Right cardiac atrium (tissue), 5 donors: ENCODE data around the gene BBS5. TPM values are rescaled to one million over a fixed set of nuclear protein-coding genes. Genes with fewer than 3 reads are reported as not detected.
"Not testable (repeated sequence)": the region's sequence is repeated elsewhere in the genome, so short reads cannot be mapped to it uniquely, and the experiment has no call there.

ENCODE experiments used
- ATAC-seq, 2 donors: fragments of 200-7000 bp; cut with Tn5 transposase; one replicate each; pipeline versions ENCODE4 v1.8.0 to v1.9.1; 2020; ENCODE audit warnings: moderate library complexity in 2 of 2, mild to moderate bottlenecking in 1 of 2
- DNase-seq, 3 donors: peaks; one replicate each; pipeline ENCODE4 v3.0.0-alpha.2; 2020
- H3K27ac ChIP-seq: one replicate; pipeline ENCODE4 v1.5.1; 2013; ENCODE audit warnings: mild to moderate bottlenecking, low read length, control low read depth, moderate library complexity
- H3K27me3 ChIP-seq: one replicate; pipeline ENCODE4 v1.6.1; 2013; ENCODE audit not compliant: control insufficient read depth, insufficient read depth
- H3K4me1 ChIP-seq: one replicate; pipeline ENCODE4 v1.6.1; 2013; ENCODE audit warnings: low read length; ENCODE audit not compliant: control insufficient read depth, insufficient read depth
- H3K4me3 ChIP-seq: one replicate; pipeline ENCODE4 v1.5.1; 2013; ENCODE audit warnings: low read length, control low read depth
- H3K9me3 ChIP-seq: one replicate; pipeline ENCODE4 v1.6.1; 2013; ENCODE audit warnings: low read length; ENCODE audit not compliant: control insufficient read depth
- WGBS: extraction: QIAGEN DNeasy Blood & Tissue Kit; methylation state at CpG from one replicate; pipeline ENCODE4 v1.1.7; 2013; 5-methylcytosine and 5-hydroxymethylcytosine counted together
- intact Hi-C, 4 donors: fragments of 100-400 bp; cut with DNase I; formaldehyde crosslinking; loops; one replicate each; pipeline versions ENCODE4 v1.11.0 to v1.14.0; 2022 to 2023
- polyA plus RNA-seq: library from polyadenylated mRNA; stranded (reverse); fragments of 200-250 nt; gene quantifications from one replicate; pipeline ENCODE4 v1.2.3, GENCODE V29; 2013
- total RNA-seq, 4 donors: library from RNA; stranded (reverse); fragmentation: NEBNext Ultra II Directional; extraction: Animal tissue kit (Norgen Biotek cat#: 25700); gene quantifications; one replicate each; pipeline ENCODE4 v1.2.1, GENCODE V29; 2021
- donor health status: healthy with polysubstance abuse.
- donor health status: DM: no; HTN: yes; CAD: no.
- donor health status: DM: no; HTN: no; CAD: no.
- donor health status: DM: no; HTN: yes; CAD: no; lungs with severe emphysema.
- donor health status: DM: yes; HTN: yes; CAD: no.

Gene BBS5
- total and polyA plus RNA-seq, 5 donors = 8.0 to 9.6 (median 8.3) TPM

GRCh38 chr2:169513094-169513493 lies 33.8 kb downstream of the BBS5 start:
- H3K4me3 ChIP-seq = no peak overlapping the region
- H3K27me3 ChIP-seq = no peaks in the 10 kb centered on the region
- intact Hi-C loops = no loop called here
- no peaks in the 10 kb centered on the region for H3K9me3 ChIP-seq
- H3K4me1 ChIP-seq = no peaks in the 10 kb centered on the region
- H3K27ac ChIP-seq = no peak overlapping the region
- no peak for DNase-seq
- 100% methylated on average over 1 of the region's 1 CpG for WGBS
- no peak for ATAC-seq

- Histone ChIP-seq H3K4me3 (no peak overlapping the region), H3K27ac (no peak overlapping the region), H3K9me3 (no peaks in the 10 kb centered on the region), H3K4me1 (no peaks in the 10 kb centered on the region), H3K27me3 (no peaks in the 10 kb centered on the region)
- ATAC-seq (peak; percentile 53 to 67), DNase-seq (no peak)
- WGBS = 54% methylated on average over 3 of the region's 3 CpGs
- intact Hi-C loops = no loop called here
These were observed 34.6 kb downstream of the BBS5 start for GRCh38 chr2:169513926-169514325.

GRCh38 chr2:169514758-169515157 lies 35.5 kb downstream of the BBS5 start:
- H3K27me3 ChIP-seq, DNase-seq, H3K4me1 ChIP-seq, intact Hi-C loops, H3K27ac ChIP-seq, H3K4me3 ChIP-seq, ATAC-seq, H3K9me3 ChIP-seq: not testable (repeated sequence)
- 95% methylated on average over 7 of the region's 7 CpGs for WGBS

GRCh38 chr2:169516488-169516995 lies 37.2 kb downstream of the BBS5 start:
- H3K27ac ChIP-seq, DNase-seq, ATAC-seq, H3K4me3 ChIP-seq, intact Hi-C loops, H3K4me1 ChIP-seq, H3K9me3 ChIP-seq, H3K27me3 ChIP-seq: not testable (repeated sequence)
- 95% methylated on average over 10 of the region's 10 CpGs for WGBS

- Histone ChIP-seq H3K4me1 (no peaks in the 10 kb centered on the region), H3K9me3 (no peaks in the 10 kb centered on the region), H3K4me3 (no peak overlapping the region), H3K27ac (no peak overlapping the region), H3K27me3 (no peaks in the 10 kb centered on the region)
- intact Hi-C loops = no loop called here
- ATAC-seq (no peak), DNase-seq (no peak)
These were observed 41.6 kb downstream of the BBS5 start for GRCh38 chr2:169520896-169521295.

GRCh38 chr2:169523681-169524080 lies 44.4 kb downstream of the BBS5 start:
- H3K4me1 ChIP-seq = no peaks in the 10 kb centered on the region
- WGBS = 64% methylated on average over 5 of the region's 5 CpGs
- H3K9me3 ChIP-seq = no peaks in the 10 kb centered on the region
- intact Hi-C loops = no loop called here
- H3K27me3 ChIP-seq = no peaks in the 10 kb centered on the region
- H3K4me3 ChIP-seq = no peak overlapping the region
- no peak overlapping the region for H3K27ac ChIP-seq
- DNase-seq (no peak), ATAC-seq (no peak)

- Histone ChIP-seq H3K4me1 (no peaks in the 10 kb centered on the region), H3K27me3 (no peaks in the 10 kb centered on the region), H3K27ac (no peak overlapping the region), H3K4me3 (no peak overlapping the region), H3K9me3 (no peaks in the 10 kb centered on the region)
- DNase-seq = no peak
- 71% methylated on average over 2 of the region's 2 CpGs for WGBS
- no peak for ATAC-seq
- intact Hi-C loops = loop anchor here in 1 of 4 donors (5.0 kb wide), 1 partner anchor 462 kb away; no protein-coding TSS in a partner anchor
These were observed 46.1 kb downstream of the BBS5 start for GRCh38 chr2:169525434-169525833.

- ATAC-seq = no peak
- no peak overlapping the region for H3K27ac ChIP-seq
These were observed 47.2 kb downstream of the BBS5 start for GRCh38 chr2:169526451-169526850.

GRCh38 chr2:169528271-169528701 lies 49.0 kb downstream of the BBS5 start:
- intact Hi-C loops = loop anchor here in 1 of 4 donors (5.0 kb wide), 1 partner anchor 459 kb away; no protein-coding TSS in a partner anchor
- H3K9me3 ChIP-seq = no peaks in the 10 kb centered on the region
- WGBS = 10% methylated on average over 2 of the region's 2 CpGs
- ATAC-seq (peak; percentile 69 to 79), DNase-seq (peak; percentile 61 to 83 (median 69))
- no peak overlapping the region for H3K4me3 ChIP-seq
- H3K27me3 ChIP-seq = no peaks in the 10 kb centered on the region
- no peaks in the 10 kb centered on the region for H3K4me1 ChIP-seq
- H3K27ac ChIP-seq = no peak overlapping the region

More at GRCh38 chr2:169526451-169526850, 47.2 kb downstream of the BBS5 start:
- DNase-seq = no peak
- H3K4me3 ChIP-seq = no peak overlapping the region
- H3K27me3 ChIP-seq = no peaks in the 10 kb centered on the region
- intact Hi-C loops = loop anchor here in 1 of 4 donors (5.0 kb wide), 1 partner anchor 461 kb away; no protein-coding TSS in a partner anchor
- H3K9me3 ChIP-seq = no peaks in the 10 kb centered on the region
- no peaks in the 10 kb centered on the region for H3K4me1 ChIP-seq

- ATAC-seq, intact Hi-C loops: not testable (repeated sequence)
- WGBS = 98% methylated on average over 2 of the region's 2 CpGs
These were observed 60.2 kb downstream of the BBS5 start for GRCh38 chr2:169539460-169539859.

GRCh38 chr2:169540146-169540545 lies 60.9 kb downstream of the BBS5 start:
- DNase-seq = no peak
- no peaks in the 10 kb centered on the region for H3K4me1 ChIP-seq
- ATAC-seq = no peak

More at GRCh38 chr2:169539460-169539859, 60.2 kb downstream of the BBS5 start:
- H3K27me3 ChIP-seq, H3K4me3 ChIP-seq, DNase-seq, H3K4me1 ChIP-seq, H3K9me3 ChIP-seq, H3K27ac ChIP-seq: not testable (repeated sequence)

GRCh38 chr2:169542433-169542832 lies 63.1 kb downstream of the BBS5 start:
- no peak for ATAC-seq

More at GRCh38 chr2:169540146-169540545, 60.9 kb downstream of the BBS5 start:
- Histone ChIP-seq H3K27ac (no peak overlapping the region), H3K4me3 (no peak overlapping the region), H3K9me3 (no peaks in the 10 kb centered on the region), H3K27me3 (no peaks in the 10 kb centered on the region)
- WGBS = 58% methylated on average over 2 of the region's 2 CpGs
- intact Hi-C loops = no loop called here

More at GRCh38 chr2:169542433-169542832, 63.1 kb downstream of the BBS5 start:
- Histone ChIP-seq H3K4me3 (no peak overlapping the region), H3K27me3 (no peaks in the 10 kb centered on the region), H3K27ac (no peak overlapping the region), H3K9me3 (no peaks in the 10 kb centered on the region), H3K4me1 (no peaks in the 10 kb centered on the region)
- WGBS = 88% methylated on average over 3 of the region's 3 CpGs
- no peak for DNase-seq
- intact Hi-C loops = no loop called here
